Activated CD4-positive, alpha-beta T cell treated with anti-CD3 and anti-CD28 coated beads, Interleukin-2, amount 50 U/mL, for 1 hour (primary cell): ENCODE results near the gene ST6GALNAC4.

Source experiments
- DNase-seq: peaks from one replicate; pipeline ENCODE4 v3.0.0-alpha.2; 2020

Gene ST6GALNAC4

GRCh38 chr9:127868278-127868902, 48.5 kb downstream of the ST6GALNAC4 start:
- no peak for DNase-seq

- DNase-seq, result no peak
These were observed 49.2 kb downstream of the ST6GALNAC4 start for GRCh38 chr9:127867356-127868277.

GRCh38 chr9:127866535-127866934, 50.3 kb downstream of the ST6GALNAC4 start:
- DNase-seq, result no peak

- no peak for DNase-seq
These were observed 51.0 kb downstream of the ST6GALNAC4 start for GRCh38 chr9:127865645-127866464.

- no peak for DNase-seq
These were observed 53.6 kb downstream of the ST6GALNAC4 start for GRCh38 chr9:127863191-127863621.

- DNase-seq, result peak; percentile 22
These were observed 54.5 kb downstream of the ST6GALNAC4 start for GRCh38 chr9:127862075-127863011.

- no peak for DNase-seq
These were observed 56.1 kb downstream of the ST6GALNAC4 start for GRCh38 chr9:127860779-127861178.

GRCh38 chr9:127860260-127860659, 56.6 kb downstream of the ST6GALNAC4 start:
- no peak for DNase-seq

- DNase-seq, result no peak
These were observed 58.8 kb downstream of the ST6GALNAC4 start for GRCh38 chr9:127858041-127858512.
